Germinal center (tissue), 1 donor: ENCODE data around the gene ZNF341.
"Not testable (repeated sequence)": the region's sequence is repeated elsewhere in the genome, so short reads cannot be mapped to it uniquely, and the experiment has no call there.

Experiments used
- DNase-seq: peaks from one replicate; pipeline ENCODE4 v3.0.0; 2012; ENCODE audit warnings: mixed read lengths, low spot score

Gene ZNF341

GRCh38 chr20:33730946-33731692 lies 677 bp upstream of the ZNF341 start:
- no peak for DNase-seq

- DNase-seq, result no peak
These were observed 572 bp downstream of the ZNF341 start for GRCh38 chr20:33732166-33732970.

- no peak for DNase-seq
These were observed 2.1 kb downstream of the ZNF341 start for GRCh38 chr20:33733654-33734576.

- DNase-seq, result no peak
These were observed 5.2 kb downstream of the ZNF341 start for GRCh38 chr20:33736962-33737361.

- no peak for DNase-seq
These were observed 7.7 kb downstream of the ZNF341 start for GRCh38 chr20:33739493-33739892.

- no peak for DNase-seq
These were observed 8.4 kb downstream of the ZNF341 start for GRCh38 chr20:33740189-33740588.

- DNase-seq, result no peak
These were observed 12.4 kb downstream of the ZNF341 start for GRCh38 chr20:33744181-33744580.

GRCh38 chr20:33744773-33745385 lies 13.1 kb downstream of the ZNF341 start:
- no peak for DNase-seq

GRCh38 chr20:33746325-33746998 lies 14.7 kb downstream of the ZNF341 start:
- DNase-seq, result no peak

GRCh38 chr20:33751775-33752174 lies 20.0 kb downstream of the ZNF341 start:
- no peak for DNase-seq

- DNase-seq, result no peak
These were observed 21.3 kb downstream of the ZNF341 start for GRCh38 chr20:33753143-33753542.

GRCh38 chr20:33753763-33754162 lies 22.0 kb downstream of the ZNF341 start:
- no peak for DNase-seq

- not testable (repeated sequence) for DNase-seq
These were observed 24.2 kb downstream of the ZNF341 start for GRCh38 chr20:33755936-33756490.

- no peak for DNase-seq
These were observed 25.2 kb downstream of the ZNF341 start for GRCh38 chr20:33757046-33757445.

- no peak for DNase-seq
These were observed 25.7 kb downstream of the ZNF341 start for GRCh38 chr20:33757458-33757857.

GRCh38 chr20:33761698-33762250 lies 30.0 kb downstream of the ZNF341 start:
- DNase-seq, result no peak

- no peak for DNase-seq
These were observed 33.3 kb downstream of the ZNF341 start for GRCh38 chr20:33765099-33765498.

GRCh38 chr20:33765592-33765991 lies 33.8 kb downstream of the ZNF341 start:
- DNase-seq, result no peak

- DNase-seq, result no peak
These were observed 34.9 kb downstream of the ZNF341 start for GRCh38 chr20:33766686-33767085.

- DNase-seq, result no peak
These were observed 36.0 kb downstream of the ZNF341 start for GRCh38 chr20:33767777-33768138.

GRCh38 chr20:33769043-33769442 lies 37.2 kb downstream of the ZNF341 start:
- no peak for DNase-seq
